Loucy (cell line): ENCODE measurements around the gene RAD51B.

Experiments
- H2AFZ ChIP-seq: fragments of 200-600 bp; sonication (generic); 2 replicates; pipeline ENCODE4 v1.6.0; 2016; ENCODE audit warnings: antibody characterized with exemption, mild to moderate bottlenecking, low read length, moderate library complexity
- H3F3A ChIP-seq: fragments of 200-600 bp; 2 replicates; pipeline ENCODE4 v1.6.0; 2016; ENCODE audit warnings: antibody characterized with exemption, low read depth, mild to moderate bottlenecking
- H3K27me3 ChIP-seq: fragments of 200-600 bp; sonication (generic); 2 replicates; pipeline ENCODE4 v1.6.1; 2014; ENCODE audit warnings: low read length, mild to moderate bottlenecking; ENCODE audit not compliant: insufficient read depth, poor library complexity, severe bottlenecking
- H3K36me3 ChIP-seq: fragments of 200-600 bp; sonication (generic); 2 replicates; pipeline ENCODE4 v1.6.1; 2016; ENCODE audit warnings: low read length; ENCODE audit not compliant: insufficient read depth
- H3K4me1 ChIP-seq: fragments of 200-600 bp; sonication (generic); 2 replicates; pipeline ENCODE4 v1.5.1; 2014; ENCODE audit warnings: low read length, mild to moderate bottlenecking; ENCODE audit not compliant: insufficient read depth, poor library complexity, severe bottlenecking
- H3K4me2 ChIP-seq: fragments of 200-600 bp; sonication (generic); 2 replicates; pipeline ENCODE4 v1.6.0; 2014; ENCODE audit warnings: antibody characterized with exemption, low read length, low read depth, mild to moderate bottlenecking; ENCODE audit not compliant: poor library complexity, severe bottlenecking
- H3K4me3 ChIP-seq: fragments of 200-600 bp; sonication (generic); 2 replicates; pipeline ENCODE4 v1.5.1; 2014; ENCODE audit warnings: low read length, mild to moderate bottlenecking, mixed read lengths; ENCODE audit not compliant: poor library complexity, severe bottlenecking
- H3K79me2 ChIP-seq: fragments of 200-600 bp; sonication (generic); 2 replicates; pipeline ENCODE4 v1.6.1; 2014; ENCODE audit warnings: low read length; ENCODE audit not compliant: insufficient read depth
- H3K9ac ChIP-seq: fragments of 200-600 bp; sonication (generic); 2 replicates; pipeline ENCODE4 v1.6.0; 2014; ENCODE audit warnings: mild to moderate bottlenecking, low read depth, low read length, moderate library complexity; ENCODE audit not compliant: poor library complexity, severe bottlenecking
- H3K9me2 ChIP-seq: fragments of 200-600 bp; sonication (generic); replicated peaks from 2 replicates; pipeline ENCODE4 v1.6.1; 2016; ENCODE audit warnings: low read depth, low read length, mixed read lengths
- H3K9me3 ChIP-seq: fragments of 200-600 bp; sonication (generic); 2 replicates; pipeline ENCODE4 v1.6.1; 2014; ENCODE audit warnings: mild to moderate bottlenecking, antibody characterized with exemption, low read length, low read depth; ENCODE audit not compliant: insufficient read depth
- H4K20me1 ChIP-seq: fragments of 200-600 bp; sonication (generic); 2 replicates; pipeline ENCODE4 v1.6.0; 2014; ENCODE audit warnings: antibody characterized with exemption, low read length, mild to moderate bottlenecking; ENCODE audit not compliant: insufficient read depth, poor library complexity, severe bottlenecking
- CTCF ChIP-seq: fragments of 200-600 bp; sonication (generic); conservative IDR thresholded peaks from 2 replicates; pipeline ENCODE4 v1.5.1; 2014; ENCODE audit warnings: mild to moderate bottlenecking, antibody characterized with exemption, low read length
- EZH2phosphoT487 ChIP-seq: fragments of 200-600 bp; IDR thresholded peaks from 2 replicates; pipeline ENCODE4 v1.6.1; 2018; ENCODE audit warnings: antibody characterized with exemption, mild to moderate bottlenecking, moderate library complexity, borderline replicate concordance

The RAD51B gene

GRCh38 chr14:68632054-68632895, 812.7 kb downstream of the RAD51B start:
- Histone ChIP-seq H3K4me2 (no peak overlapping the region), H2AFZ (no peak overlapping the region), H3F3A (no peaks in the 10 kb centered on the region), H3K27me3 (no peaks in the 10 kb centered on the region), H3K4me1 (no peaks in the 10 kb centered on the region), H3K79me2 (no peaks in the 10 kb centered on the region), H3K9ac (no peak overlapping the region), H3K9me2 (no peaks in the 10 kb centered on the region), H4K20me1 (no peaks in the 10 kb centered on the region), H3K9me3 (no peaks in the 10 kb centered on the region), H3K36me3 (no peaks in the 10 kb centered on the region), H3K4me3 (no peak overlapping the region)
- no peak for TF ChIP-seq CTCF
- no peak for TF ChIP-seq EZH2phosphoT487

GRCh38 chr14:68633131-68633991, 813.8 kb downstream of the RAD51B start:
- Histone ChIP-seq H3K79me2 (no peaks in the 10 kb centered on the region), H3K9me3 (no peaks in the 10 kb centered on the region), H3K4me3 (no peak overlapping the region), H3K4me2 (no peak overlapping the region), H3K9ac (no peak overlapping the region), H3F3A (no peaks in the 10 kb centered on the region), H2AFZ (no peak overlapping the region), H3K27me3 (no peaks in the 10 kb centered on the region), H4K20me1 (no peaks in the 10 kb centered on the region), H3K36me3 (no peaks in the 10 kb centered on the region), H3K4me1 (peaks cover 7% of the 10 kb centered on the region), H3K9me2 (no peaks in the 10 kb centered on the region)
- no peak for TF ChIP-seq CTCF
- no peak for TF ChIP-seq EZH2phosphoT487

- Histone ChIP-seq H4K20me1 (no peaks in the 10 kb centered on the region), H3K4me2 (no peak overlapping the region), H3K9me3 (no peaks in the 10 kb centered on the region), H3K4me1 (peaks cover 13% of the 10 kb centered on the region), H2AFZ (no peak overlapping the region), H3K9me2 (no peaks in the 10 kb centered on the region), H3F3A (no peaks in the 10 kb centered on the region), H3K79me2 (no peaks in the 10 kb centered on the region), H3K9ac (no peak overlapping the region), H3K36me3 (no peaks in the 10 kb centered on the region), H3K4me3 (no peak overlapping the region), H3K27me3 (no peaks in the 10 kb centered on the region)
- no peak for TF ChIP-seq EZH2phosphoT487
- TF ChIP-seq CTCF, result no peak
These were observed 814.8 kb downstream of the RAD51B start for GRCh38 chr14:68634332-68634731.
